ENCODE data around the gene GPRC5C.
"Not testable (repeated sequence)": the region's sequence is repeated elsewhere in the genome, so short reads cannot be mapped to it uniquely, and the experiment has no call there.

GPRC5C gene

DNA sequence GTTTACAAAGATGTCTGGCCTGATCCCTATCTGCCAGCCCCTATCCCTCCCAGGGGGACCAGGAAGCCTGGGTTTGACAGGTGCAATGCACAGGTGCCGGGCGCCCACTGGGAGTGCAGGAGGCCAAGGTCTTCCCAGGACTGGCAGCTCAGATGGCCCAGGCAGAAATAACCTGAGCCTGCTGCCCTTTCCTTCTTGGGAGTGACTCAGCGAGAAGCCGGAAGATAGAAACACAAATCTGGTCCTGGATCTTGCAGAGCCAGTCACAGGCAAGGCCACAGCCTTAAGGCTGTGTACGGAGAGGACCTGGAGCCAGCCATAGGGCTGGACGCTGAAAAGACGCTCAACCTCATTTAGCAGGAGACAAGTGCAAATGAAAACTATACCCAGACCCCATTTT is 36.9 kb upstream of the GPRC5C start:
- DNase-seq (ENCODE audit: low read depth) = no peak
- TF ChIP-seq, protein P1, sequence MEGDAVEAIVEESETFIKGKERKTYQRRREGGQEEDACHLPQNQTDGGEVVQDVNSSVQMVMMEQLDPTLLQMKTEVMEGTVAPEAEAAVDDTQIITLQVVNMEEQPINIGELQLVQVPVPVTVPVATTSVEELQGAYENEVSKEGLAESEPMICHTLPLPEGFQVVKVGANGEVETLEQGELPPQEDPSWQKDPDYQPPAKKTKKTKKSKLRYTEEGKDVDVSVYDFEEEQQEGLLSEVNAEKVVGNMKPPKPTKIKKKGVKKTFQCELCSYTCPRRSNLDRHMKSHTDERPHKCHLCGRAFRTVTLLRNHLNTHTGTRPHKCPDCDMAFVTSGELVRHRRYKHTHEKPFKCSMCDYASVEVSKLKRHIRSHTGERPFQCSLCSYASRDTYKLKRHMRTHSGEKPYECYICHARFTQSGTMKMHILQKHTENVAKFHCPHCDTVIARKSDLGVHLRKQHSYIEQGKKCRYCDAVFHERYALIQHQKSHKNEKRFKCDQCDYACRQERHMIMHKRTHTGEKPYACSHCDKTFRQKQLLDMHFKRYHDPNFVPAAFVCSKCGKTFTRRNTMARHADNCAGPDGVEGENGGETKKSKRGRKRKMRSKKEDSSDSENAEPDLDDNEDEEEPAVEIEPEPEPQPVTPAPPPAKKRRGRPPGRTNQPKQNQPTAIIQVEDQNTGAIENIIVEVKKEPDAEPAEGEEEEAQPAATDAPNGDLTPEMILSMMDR (IDR thresholded peaks at IDR 0.05; ENCODE audit: low read length, missing control alignments) = no peak
- no peak overlapping the region for H3K4me3 ChIP-seq (replicated peaks; ENCODE audit: low read depth, low read length)

DNA sequence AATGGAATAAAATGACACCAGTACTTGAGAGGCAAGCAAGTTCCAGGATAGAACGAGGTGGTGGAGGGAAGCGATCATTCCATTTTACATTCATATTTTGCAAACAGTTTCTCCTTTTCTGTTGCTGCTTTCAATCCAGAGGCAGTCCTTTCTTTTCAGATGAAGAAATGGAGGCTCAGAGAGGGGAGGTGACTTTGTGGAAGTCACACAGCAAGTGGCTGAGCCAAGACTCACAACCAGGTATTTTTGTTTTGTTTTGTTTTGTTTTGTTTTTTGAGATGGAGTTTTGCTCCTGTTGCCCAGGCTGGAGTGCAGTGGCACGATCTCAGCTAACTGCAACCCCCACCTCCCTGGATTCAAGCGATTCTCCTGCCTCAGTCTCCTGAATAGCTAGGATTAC is 35.3 kb upstream of the GPRC5C start:
- no peak overlapping the region for H3K4me3 ChIP-seq (replicated peaks; ENCODE audit: low read depth, low read length)
- no peak for DNase-seq (ENCODE audit: low read depth)
- TF ChIP-seq, protein P1 (IDR thresholded peaks at IDR 0.05; ENCODE audit: low read length, missing control alignments) = no peak

DNA sequence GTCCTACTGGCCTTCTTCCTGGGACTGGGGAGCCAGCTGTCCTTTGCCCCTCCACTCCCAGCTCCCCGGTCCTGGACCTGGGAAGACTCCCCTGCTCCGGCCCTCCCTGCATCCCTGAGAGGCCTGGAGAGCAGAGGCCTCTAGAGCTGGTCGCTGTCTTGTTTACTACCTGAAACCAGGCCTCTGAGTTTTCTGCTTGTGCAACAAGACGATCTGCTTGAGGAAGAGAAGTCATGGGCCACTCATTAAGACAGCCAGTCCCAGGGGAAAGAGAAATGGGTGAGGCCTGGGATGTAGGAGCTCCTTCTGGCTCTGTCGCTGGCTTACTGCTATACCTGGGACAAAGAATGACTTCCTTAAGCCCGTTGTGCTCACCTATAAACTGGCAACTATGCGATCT is 29.8 kb upstream of the GPRC5C start:
- no peak for DNase-seq (ENCODE audit: low read depth)
- TF ChIP-seq, protein P1 (IDR thresholded peaks at IDR 0.05; ENCODE audit: low read length, missing control alignments) = no peak
- H3K4me3 ChIP-seq (replicated peaks; ENCODE audit: low read depth, low read length) = no peak overlapping the region

DNA sequence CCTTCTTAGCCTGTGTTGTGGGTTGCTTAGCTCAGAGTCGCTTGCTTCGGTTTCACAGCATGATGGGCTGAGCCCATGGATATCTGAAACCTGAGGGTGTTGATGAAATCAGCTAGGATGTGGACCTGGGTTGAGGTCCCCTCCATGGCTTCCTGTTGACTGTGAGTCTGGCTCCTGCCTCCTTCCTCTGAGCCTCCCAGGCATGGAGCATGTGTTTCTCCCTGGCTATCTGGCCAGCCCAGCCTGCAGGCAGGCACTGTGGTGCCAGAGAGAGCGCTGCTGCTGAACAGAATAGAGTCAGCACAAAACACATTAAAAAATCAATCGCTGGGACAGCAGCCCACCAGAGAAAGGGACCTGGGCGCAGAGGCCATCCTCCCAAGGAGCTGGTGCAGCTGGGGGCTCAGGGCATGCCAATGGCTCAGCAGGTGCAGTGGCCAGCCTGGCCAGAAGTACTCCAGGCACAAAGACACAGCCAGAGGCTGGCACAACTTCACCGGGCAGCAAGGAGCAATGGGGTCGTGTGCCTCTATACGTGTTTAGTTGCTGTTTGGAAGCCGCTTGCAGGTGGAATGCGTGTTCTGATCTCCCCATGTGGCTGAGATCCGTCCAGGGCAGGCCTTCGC is 28.3 kb upstream of the GPRC5C start:
- TF ChIP-seq, protein P1 (IDR thresholded peaks at IDR 0.05; ENCODE audit: low read length, missing control alignments) = no peak
- H3K4me3 ChIP-seq (replicated peaks; ENCODE audit: low read depth, low read length) = no peak overlapping the region
- DNase-seq (ENCODE audit: low read depth) = no peak

DNA sequence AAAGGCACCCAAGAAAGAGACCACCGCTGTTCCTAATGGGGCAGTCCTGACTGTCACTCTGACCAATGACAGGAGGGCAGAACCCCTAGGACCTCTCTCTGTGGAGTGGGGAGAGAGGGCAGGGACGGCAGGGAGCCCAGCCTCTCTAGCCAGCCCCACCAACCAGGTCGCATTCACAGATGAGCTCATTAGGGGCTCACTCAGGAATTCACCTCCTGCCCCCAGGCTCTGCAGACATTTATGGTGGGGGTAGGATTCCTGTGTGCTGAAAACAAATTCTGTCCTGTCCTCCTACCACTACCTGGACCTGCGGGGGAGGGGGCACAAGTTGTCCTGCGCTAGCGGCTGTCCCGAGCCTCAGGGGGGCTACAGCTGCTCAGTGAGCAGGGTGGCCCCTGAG is 27.7 kb upstream of the GPRC5C start:
- TF ChIP-seq, protein P1 (IDR thresholded peaks at IDR 0.05; ENCODE audit: low read length, missing control alignments) = no peak
- no peak for DNase-seq (ENCODE audit: low read depth)
- H3K4me3 ChIP-seq (replicated peaks; ENCODE audit: low read depth, low read length) = no peak overlapping the region

DNA sequence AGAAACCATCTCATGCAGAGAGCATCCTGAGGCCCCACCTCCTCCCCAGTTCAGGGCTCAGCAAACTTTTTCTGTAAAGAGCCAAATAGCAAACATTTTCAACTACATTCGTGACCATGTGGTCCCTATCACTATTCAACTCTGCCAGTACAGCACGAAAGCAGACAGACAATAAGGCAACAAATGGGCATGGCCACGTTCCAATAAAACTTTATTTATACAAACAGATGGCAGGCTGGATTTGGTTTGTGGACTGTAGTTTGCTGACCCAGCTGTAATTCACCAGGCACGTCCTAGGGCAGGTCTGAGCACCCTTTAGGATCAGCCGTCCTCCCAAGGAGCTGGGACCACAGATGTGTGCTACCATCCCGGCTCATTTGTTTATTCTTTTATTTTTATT is 27.1 kb upstream of the GPRC5C start:
- TF ChIP-seq, protein P1 (IDR thresholded peaks at IDR 0.05; ENCODE audit: low read length, missing control alignments) = no peak
- DNase-seq (ENCODE audit: low read depth) = no peak
- H3K4me3 ChIP-seq (replicated peaks; ENCODE audit: low read depth, low read length) = no peak overlapping the region

DNA sequence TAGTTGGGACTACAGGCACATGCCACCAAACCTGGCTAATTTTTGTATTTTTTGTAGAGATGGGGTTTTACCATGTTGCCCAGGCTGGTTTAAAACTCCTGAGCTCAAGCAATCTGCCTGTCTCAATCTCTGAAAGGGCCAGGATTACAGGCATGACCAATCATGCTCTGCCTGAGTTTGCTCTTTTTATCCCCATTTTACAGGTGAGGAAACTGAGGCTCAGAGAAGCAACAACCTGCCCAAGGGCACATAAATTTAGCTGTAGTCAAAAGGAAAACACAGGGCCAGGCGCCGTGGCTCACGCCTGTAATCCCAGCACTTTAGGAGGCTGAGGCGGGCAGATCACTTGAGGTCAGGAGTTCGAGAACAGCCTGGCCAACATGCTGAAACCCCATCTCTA is 26.6 kb upstream of the GPRC5C start:
- not testable (repeated sequence) for DNase-seq (ENCODE audit: low read depth); H3K4me3 ChIP-seq (replicated peaks; ENCODE audit: low read depth, low read length)
